Stimulated activated CD8-positive, alpha-beta memory T cell treated with anti-CD3 and anti-CD28 coated beads, Interleukin-4, amount 100 ng/mL, for 24 hours (primary cell): ENCODE data around the gene PRKAG2.

ENCODE experiments used
- DNase-seq: peaks from one replicate; pipeline ENCODE4 v3.0.0-alpha.2; 2020; ENCODE audit warnings: low read depth

PRKAG2 gene

DNA sequence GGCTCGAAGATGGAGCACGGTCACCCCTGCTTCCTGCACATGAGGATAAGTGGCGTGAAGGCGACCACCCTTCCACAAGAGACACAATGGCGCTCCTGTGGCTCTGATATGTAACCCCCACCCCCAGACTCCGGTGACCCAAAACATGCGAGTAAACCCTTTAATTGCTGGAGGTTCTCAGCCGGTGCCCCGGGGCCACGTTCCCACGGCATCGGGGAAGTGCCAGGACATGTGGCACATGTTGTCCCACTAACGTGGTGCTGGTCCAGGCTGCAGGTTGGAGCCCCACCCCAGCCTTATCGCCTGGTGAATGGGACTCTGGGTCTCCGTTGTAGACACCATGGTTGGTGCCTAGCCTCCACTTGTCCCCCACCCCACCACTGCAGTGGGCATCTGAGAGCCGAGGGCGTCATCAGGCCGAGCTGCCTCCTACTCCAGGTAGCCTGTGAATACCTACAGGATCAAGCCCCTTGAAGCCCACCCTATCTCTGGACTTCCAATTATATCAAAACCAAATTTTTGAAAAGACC is 132.8 kb downstream of the PRKAG2 start:
- DNase-seq, result no peak

DNA sequence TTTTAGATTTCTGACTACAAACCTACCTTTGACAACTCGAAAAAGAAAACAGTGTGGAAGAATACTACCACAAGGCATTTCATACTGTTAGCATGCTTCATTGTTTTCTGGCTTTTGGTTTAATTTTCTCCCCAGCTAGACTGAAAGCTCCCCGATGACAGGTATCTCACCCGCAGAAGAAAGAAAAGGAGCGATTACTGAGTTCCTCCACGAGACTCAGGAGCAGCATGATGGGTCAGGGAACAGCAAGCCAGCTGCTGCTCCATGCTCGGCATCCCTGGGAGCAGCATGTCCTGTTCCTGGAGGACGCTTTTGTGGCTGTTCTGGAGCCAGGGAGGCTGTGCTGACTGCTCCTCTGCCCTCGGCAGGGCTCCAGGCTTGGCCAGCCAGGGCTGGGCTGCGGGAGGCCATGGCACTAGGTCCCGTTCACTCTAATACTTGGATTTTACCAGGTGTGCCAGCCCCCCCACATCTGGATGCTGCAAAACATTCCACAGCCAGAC is 133.4 kb downstream of the PRKAG2 start:
- no peak for DNase-seq

DNA sequence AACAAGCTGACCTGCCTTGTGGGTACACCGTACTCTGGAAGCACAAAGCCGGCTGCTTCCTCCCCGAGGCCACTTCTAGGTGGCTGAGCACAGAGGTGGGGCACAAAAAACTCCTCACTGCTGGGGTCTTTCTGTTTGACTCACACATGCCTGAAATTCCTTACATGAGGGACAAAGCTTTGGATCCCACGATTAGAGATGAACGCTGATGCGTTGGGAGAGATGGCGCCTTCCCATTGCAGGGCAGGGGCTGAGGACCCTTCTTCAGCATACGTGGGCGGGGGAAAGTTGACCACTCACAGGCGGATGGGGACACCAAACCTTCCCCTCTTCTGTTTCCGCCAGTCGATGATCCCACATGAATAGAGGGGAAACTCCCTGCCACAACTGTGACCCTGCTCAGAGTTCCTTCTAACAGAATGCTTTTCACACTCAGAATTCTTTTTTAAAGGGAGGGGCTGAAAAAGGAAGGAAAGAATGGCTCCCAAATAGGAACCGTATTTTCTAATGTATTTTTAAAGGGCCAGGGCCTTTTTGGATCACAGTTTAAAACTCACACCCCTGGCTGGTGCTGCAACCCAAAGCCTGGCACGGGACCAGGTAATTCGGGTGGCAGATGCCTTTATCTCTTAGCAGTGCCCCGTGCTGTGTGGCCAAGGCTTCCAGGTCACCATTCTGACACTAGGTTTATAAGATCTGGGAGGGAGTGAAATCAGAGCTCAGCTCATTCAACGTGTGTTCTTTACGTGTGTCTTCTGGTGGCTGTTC is 134.0 kb downstream of the PRKAG2 start:
- no peak for DNase-seq

GRCh38 chr7:151741585-151741984 is 135.3 kb downstream of the PRKAG2 start:
- no peak for DNase-seq

DNA sequence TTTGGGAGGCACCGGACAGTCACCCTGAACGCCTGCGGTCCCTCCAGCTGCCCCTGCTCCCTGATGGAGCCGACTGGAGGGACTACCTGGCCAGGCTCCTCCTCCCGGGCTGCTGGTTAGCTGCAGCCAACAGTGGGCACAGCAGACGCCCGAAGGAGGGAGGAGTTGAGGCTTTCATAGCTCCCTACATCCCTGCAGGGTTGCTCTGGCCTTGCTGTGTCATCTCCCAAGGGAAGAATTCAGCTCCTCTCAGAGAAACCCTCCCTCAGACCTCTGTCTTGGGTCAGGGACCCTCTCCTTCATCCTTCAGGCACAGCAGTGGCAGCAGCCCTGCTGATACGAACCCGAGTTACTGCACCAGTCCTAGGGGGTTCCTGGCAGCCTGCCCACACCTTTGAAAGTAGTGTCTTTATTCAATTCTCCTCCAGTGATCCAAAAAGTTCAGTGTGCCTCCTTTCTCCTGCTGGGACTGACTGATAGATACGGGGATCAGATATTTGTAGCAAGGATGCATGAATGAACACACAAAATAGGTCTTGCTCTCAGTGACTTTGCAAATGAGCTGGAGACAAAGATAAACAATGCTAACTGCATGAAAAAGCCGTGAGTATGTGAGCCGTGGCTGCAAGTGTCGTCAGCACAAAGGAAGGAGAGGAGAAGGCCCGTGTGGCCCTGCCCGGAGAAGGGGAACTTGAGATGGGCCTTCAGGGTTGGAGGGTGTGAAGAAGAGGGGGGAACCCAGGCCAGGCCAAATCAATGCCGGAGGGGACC is 136.6 kb downstream of the PRKAG2 start:
- DNase-seq, result no peak

- no peak for DNase-seq
Measured at GRCh38 chr7:151738925-151739324, 138.0 kb downstream of the PRKAG2 start.

DNA sequence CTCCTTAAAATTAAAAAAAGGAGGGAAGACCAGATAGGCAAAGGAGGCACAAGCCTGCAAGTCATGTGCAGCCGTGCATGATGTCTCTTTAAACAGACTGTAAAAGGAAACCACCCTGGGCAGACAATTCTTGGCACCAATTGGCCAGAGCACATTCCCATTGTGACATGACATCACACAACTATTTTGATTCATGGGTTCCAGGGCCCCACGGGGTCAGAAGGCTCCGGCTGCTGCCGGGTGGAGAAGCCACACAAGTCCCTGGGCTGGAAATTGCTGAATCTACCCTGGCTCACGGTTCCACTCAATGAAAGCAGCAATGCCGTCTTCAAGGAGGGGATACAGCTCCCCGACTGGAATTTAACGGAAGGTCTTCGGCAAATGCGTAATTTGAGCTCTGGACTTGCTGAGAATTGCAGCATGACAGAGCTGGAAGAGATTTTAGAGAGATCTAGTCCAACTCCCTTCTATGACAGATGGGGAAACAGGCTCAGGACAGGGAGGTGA is 140.5 kb downstream of the PRKAG2 start:
- DNase-seq, result no peak

GRCh38 chr7:151735851-151736402 is 141.0 kb downstream of the PRKAG2 start:
- no peak for DNase-seq

DNA sequence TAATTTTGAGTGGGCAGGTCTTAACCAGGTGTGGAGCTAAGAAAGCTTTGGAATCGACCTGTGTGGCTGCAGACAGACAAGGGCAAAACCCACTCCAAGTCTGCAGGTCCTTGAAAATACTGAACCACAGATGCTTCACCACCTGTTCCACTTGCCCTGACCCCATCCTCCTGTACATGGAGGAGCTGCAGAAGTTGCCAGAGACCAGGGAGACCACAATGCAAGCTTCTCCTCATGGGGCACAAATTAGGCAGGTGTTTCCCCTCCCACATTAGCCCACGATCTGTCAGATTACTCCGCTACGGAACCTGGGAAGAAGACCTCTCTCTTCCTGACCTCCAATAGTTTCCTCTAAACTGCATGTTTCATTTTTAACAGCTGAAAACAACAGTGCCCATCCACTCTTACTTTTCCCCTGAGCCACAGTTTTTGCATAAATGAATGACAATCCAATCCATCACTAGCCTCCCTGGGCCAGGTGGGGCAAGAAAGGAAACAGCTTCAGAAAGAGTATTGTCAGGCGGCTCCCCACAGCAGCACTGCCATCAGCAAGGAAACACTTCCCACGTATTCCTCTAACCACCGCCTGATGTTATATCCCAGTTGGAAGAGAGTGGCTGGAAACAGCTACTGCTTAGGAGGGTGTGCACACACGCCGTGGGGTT is 141.6 kb downstream of the PRKAG2 start:
- no peak for DNase-seq

- no peak for DNase-seq
Measured at GRCh38 chr7:151732834-151733592, 143.9 kb downstream of the PRKAG2 start.

DNA sequence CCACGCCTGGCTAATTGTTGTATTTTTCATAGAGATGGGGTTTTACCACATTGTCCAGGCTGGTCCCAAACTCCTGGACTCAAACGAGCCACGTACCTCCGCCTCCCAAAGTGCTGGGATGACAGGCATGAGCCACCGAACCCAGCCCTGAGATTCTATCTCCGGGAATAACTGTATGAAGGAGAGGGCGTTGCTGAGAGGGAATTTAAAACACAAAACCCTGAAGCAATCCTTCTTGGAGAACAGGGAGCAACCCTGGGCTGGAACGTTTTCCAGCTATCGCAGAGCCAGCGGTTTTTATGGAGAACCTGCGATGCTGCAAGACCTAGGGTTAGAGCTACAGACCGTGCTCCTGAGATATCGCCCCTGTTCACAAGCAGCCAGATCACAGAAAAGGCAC is 144.6 kb downstream of the PRKAG2 start:
- DNase-seq, result no peak

GRCh38 chr7:151731022-151731441 is 145.9 kb downstream of the PRKAG2 start:
- DNase-seq, result no peak

DNA sequence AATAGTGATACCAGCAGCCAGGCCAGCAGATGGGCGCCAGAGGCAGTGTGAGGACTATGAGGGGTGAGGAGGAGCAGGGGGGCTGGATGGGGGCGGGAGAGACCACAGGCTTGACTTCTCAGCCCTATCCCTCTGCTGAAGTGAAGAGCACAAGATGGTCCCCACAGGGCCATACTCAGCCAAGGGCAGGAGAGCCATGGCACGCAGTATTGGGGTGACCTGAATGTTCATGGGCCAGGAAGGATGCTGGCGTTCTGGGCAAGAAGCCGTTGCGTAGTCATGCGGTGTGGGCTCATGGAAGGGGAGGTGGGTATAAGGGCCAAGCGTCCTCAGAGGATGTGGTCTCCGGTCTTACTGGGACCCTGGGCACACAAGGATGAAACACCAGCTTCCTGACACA is 146.3 kb downstream of the PRKAG2 start:
- no peak for DNase-seq

DNA sequence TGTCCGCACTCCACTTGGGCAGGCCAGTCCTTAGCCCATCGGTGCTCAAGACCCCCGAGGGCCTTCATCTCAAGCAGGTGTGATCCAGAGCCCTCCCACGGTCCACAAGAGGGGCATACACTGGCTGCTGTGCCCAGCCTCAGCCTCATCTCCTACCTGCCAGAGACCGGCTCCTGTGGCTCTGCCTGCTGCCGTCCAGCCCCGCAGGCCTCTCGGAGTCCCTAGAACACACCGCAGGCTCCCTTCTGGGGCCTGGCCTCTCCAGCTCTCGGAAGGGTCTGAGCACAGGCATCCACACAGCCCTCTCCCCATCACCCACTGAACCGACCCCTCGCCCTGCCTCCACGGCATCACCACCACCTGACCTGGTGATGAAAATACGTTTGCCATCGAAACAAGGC is 147.4 kb downstream of the PRKAG2 start:
- DNase-seq, result no peak

GRCh38 chr7:151728746-151729145 is 148.2 kb downstream of the PRKAG2 start:
- DNase-seq, result no peak

DNA sequence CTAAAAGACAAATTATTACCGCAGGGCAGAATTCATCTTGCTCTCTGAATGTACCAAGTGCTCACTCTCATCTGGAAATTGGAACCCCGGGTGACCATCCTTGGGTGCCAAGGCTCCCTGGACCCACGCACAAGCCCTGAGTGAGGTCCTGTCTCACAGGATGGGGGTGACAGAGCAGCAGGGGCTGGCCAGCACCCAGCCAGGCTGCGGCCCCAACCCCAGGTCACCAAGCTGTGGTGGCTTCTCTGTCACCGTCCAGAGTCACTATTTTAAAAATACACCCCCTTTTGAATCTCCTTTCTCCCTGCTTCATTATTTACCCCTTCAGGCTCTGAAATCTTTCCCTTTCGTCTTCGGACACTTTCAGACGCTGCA is 148.6 kb downstream of the PRKAG2 start:
- no peak for DNase-seq

DNA sequence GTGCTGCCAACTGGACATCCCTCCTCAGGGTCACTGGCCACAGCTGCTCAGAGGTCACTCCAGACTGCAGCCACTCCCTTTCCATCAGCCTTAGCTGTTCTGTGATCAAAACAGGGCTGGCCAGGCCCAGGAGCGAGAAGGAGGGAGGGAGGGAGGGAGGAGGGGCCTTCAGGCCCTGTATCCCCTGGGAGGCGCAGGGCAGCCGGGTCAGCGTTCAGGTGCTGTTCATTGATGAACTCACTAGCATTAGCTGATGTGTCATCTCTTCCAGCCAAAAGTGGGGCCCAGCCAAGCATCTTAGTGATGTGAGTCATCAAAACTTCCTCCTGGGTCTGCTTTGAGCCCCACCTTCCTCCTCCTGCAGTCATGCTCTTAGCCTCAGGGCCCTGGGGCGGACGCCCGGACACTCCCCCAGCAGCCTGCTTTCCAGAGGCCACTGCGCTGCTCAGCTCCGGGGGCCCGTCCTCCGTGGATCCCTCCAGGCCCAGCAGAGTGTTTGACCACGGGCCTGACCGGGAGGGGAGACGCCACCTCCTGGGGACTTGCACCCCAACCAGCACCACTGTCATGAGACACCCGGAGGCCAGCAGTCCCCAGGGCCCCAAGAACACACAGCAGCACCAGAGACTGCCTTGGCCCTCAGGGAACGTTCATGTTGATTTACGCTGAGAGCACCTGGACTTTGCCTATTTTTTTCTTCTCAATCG is 149.2 kb downstream of the PRKAG2 start:
- peak; percentile 40 for DNase-seq

DNA sequence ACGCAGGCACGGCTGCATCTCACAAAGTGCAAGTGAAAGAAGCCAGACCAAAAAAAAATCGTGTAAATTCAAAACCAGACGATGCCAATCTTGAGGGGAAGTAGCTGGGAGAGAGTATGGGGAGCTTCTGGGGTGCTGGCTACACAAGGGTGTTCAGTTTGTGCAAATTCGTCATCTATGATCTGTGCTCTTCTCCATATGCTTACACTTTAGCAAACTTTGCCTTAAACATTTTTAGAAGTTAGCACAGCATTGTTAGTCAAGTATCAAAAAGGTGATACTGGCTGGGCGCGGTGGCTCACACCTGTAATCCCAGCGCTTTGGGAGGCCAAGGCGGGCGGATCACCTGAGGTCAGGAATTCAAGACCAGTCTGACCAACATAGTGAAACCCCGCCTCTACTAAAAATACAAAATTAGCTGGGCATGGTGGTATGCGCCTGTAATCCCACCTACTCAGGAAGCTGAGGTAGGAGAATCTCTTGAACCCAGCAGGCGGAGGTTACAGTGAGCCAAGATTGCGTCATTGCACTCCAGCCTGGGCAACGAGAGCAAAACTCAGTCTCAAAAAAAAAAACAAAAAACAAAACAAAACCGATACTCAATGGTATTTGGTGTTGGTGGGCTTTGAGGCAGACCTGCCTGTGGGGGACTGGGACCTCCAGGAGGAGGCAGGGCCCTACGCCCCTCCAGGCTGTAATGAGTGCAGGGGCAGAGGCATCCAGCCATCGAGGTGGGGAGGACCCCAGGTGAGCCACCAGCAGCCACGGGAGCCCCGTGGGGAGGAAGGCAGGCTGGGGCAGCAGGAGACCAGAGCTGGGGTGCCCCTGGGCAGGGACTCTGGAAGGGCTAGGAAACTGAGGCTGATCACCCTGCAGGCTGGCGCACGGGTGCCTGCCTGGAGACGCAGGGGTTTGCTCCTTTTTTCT is 150.0 kb downstream of the PRKAG2 start:
- no peak for DNase-seq

DNA sequence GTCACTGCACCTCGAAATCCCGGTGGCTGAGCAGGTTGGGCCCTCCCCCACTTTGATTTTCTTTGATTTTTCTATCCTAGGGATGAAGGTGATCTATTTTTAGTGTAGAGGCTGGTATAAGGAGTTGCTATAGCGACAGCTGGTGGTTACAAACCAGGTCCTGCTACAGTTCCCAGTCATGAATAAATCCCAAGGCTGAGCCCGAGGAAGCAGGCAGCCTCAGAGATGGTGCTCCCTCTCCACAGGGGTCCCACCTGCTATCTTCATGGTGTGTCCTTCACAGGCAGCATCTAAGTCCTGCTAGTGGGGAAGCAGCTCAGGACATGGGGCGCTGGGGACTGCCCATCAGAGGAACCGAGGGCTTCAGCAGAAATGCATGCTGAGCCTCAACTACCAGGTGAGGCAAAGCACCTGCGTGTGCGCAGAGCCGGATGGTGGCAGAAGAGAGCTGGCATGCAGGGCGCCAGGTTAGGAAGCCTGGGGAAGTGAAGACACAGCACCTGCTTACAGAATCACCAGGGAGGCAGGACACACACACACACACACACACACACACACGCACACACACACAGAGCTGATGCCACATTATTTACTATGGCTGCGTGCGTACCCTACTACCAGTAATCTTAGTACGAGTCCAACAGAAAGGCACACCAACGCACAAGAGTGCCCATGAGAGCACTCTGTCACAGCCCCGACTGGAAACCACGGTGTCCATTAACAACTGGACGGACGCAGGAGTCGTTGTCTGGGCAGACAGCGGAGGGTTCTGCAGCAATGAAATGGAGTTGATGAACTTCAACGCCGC is 150.9 kb downstream of the PRKAG2 start:
- no peak for DNase-seq
